Measurements from ENCODE around the gene TXNDC17. TPM values are rescaled to one million over a fixed set of nuclear protein-coding genes. Genes with fewer than 3 reads are reported as not detected.
A peak's percentile ranks its signal among the peaks of the same experiment; 100 is the strongest.

Gene TXNDC17
- total RNA-seq, 4 donors from 2014 or later: 85.5 to 183 (median 106) TPM

DNA sequence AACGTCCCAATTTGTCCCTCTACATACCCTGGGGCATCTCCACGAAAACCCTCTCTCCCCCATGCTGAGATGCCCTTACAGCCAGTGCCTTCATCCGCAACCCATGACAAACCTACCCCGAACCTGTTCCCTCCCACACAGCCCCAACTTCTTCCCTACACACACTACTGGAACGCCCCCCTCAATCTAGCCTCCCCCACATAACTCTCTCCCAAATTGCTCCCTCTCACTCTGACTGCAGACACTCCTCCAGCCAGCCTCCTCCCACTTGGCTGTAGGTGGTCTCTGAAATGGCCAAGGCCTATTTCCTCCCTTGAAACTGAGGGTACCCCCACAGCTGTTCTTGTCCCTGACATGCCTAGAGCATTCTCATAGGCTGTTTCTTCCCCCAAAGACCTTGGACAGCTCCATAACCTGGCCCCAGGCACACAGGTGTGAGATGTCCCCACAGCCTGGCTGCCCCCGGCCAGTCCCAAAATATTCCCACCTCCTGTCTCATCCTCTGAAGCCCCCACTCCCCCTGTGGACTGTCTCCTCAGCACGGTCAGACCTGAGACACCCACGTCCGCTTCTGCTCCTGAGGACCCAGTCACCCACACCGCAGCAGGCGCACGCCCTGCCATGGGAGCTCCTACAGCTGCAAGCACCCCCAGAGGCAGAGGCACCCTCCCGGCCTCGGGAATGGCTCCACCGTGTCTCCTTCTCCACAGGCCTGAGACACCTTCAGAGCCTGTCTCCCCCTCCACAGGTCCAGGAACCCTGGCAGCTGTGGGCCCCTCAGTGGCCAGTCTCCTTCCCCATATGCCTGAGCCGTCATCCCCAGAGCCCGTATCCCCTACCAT lies 4.0 kb upstream of the TXNDC17 start:
- no peak for ATAC-seq
- Histone ChIP-seq H3K27ac (no peak overlapping the region), H3K36me3 (peaks cover 0 to 25% of the 10 kb centered on the region in 2 donors), H3K4me3 (no peak overlapping the region), H3K27me3 (no peaks in the 10 kb centered on the region), H3K9me3 (no peaks in the 10 kb centered on the region), H3K4me1 (peaks cover 10 to 20% of the 10 kb centered on the region in 2 donors)
- no peak for TF ChIP-seq POLR2A (IDR thresholded peaks at IDR 0.05)
- intact Hi-C loops (cut with DNase I; ENCODE audit: low total_unique reads) (no loop called here), in situ Hi-C loops (cut with MboI; ENCODE audit: low sequenced_read_pairs in 4 of 4) (loop anchor here in 1 of 4 donors (25.0 kb wide), 1 partner anchor 375 kb away; the partner anchor contains the start of genes BCL6B and RNASEK)
- no peak for DNase-seq

GRCh38 chr17:6637458-6637840 lies 3.4 kb upstream of the TXNDC17 start:
- no peak for ATAC-seq
- intact Hi-C loops (cut with DNase I; ENCODE audit: low total_unique reads): no loop called here
- H3K9me3 ChIP-seq: no peaks in the 10 kb centered on the region

GRCh38 chr17:6638046-6638908 lies 2.6 kb upstream of the TXNDC17 start:
- intact Hi-C loops (cut with DNase I; ENCODE audit: low total_unique reads) (no loop called here), in situ Hi-C loops (cut with MboI; ENCODE audit: low sequenced_read_pairs in 4 of 4) (loop anchor here in 1 of 4 donors (25.0 kb wide), 1 partner anchor 374 kb away; the partner anchor contains the start of genes BCL6B and RNASEK)
- TF ChIP-seq CTCF (IDR thresholded peaks at IDR 0.05 in 4 of 5, conservative IDR thresholded peaks at IDR 0.05 in 1 of 5) (no peak), POLR2A (IDR thresholded peaks at IDR 0.05) (no peak)
- H3K4me1 ChIP-seq: peaks cover 10 to 22% of the 10 kb centered on the region in 2 donors
- DNase-seq: no peak
- peaks cover 0 to 10% of the 10 kb centered on the region in 2 donors for H3K36me3 ChIP-seq
- H3K4me3 ChIP-seq: no peak overlapping the region
- H3K9me3 ChIP-seq: no peaks in the 10 kb centered on the region
- no peaks in the 10 kb centered on the region for H3K27me3 ChIP-seq
- no peak for ATAC-seq
- H3K27ac ChIP-seq: no peak overlapping the region

More at GRCh38 chr17:6637458-6637840, 3.4 kb upstream of the TXNDC17 start:
- Histone ChIP-seq H3K27me3 (no peaks in the 10 kb centered on the region), H3K4me3 (no peak overlapping the region), H3K36me3 (peaks cover 0 to 19% of the 10 kb centered on the region in 2 donors), H3K4me1 (peaks cover 10 to 22% of the 10 kb centered on the region in 2 donors), H3K27ac (no peak overlapping the region)
- TF ChIP-seq POLR2A (IDR thresholded peaks at IDR 0.05) (no peak), CTCF (IDR thresholded peaks at IDR 0.05 in 4 of 5, conservative IDR thresholded peaks at IDR 0.05 in 1 of 5) (no peak)
- in situ Hi-C loops (cut with MboI; ENCODE audit: low sequenced_read_pairs in 4 of 4): loop anchor here in 1 of 4 donors (25.0 kb wide), 1 partner anchor 375 kb away; the partner anchor contains the start of genes BCL6B and RNASEK
- DNase-seq: no peak

DNA sequence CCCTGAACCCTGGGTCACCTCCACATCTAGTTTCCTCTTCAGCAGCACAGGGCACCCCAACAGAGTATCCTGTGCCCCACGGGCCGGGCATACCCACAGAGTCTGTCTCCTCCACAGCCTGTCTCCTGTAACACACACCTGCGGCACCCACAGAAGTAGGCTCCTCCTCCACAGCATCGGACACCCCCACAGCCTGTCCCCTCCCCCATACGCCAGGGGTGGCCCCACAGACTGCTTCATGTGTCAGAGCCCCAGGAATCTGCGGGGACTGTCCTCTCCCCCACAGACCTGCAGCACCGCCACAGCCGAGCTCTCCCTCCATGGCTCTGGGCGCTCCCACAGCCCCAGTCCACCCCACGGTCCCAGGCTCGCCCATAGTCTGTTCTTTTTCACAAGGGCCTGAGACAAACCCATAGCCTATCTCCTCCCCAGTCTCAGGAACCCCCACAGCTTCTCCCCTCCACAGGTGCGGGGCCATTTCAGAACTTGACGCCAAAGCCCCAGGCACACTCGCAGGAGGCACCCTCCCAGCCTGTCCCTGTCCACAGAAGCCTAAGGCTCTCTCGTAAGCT lies 1.8 kb upstream of the TXNDC17 start:
- no peak for DNase-seq
- H3K27ac ChIP-seq: no peak overlapping the region
- no peak for TF ChIP-seq CTCF (IDR thresholded peaks at IDR 0.05 in 4 of 5, conservative IDR thresholded peaks at IDR 0.05 in 1 of 5)
- no peak for TF ChIP-seq POLR2A (IDR thresholded peaks at IDR 0.05)
- in situ Hi-C loops (cut with MboI; ENCODE audit: low sequenced_read_pairs in 4 of 4): loop anchor here in 1 of 4 donors (25.0 kb wide), 1 partner anchor 373 kb away; the partner anchor contains the start of genes BCL6B and RNASEK
- H3K4me3 ChIP-seq: peak overlapping the region; percentile 91 to 97 (median 93)
- intact Hi-C loops (cut with DNase I; ENCODE audit: low total_unique reads): no loop called here
- H3K36me3 ChIP-seq: peaks cover 0 to 10% of the 10 kb centered on the region in 2 donors
- no peaks in the 10 kb centered on the region for H3K9me3 ChIP-seq
- H3K4me1 ChIP-seq: peaks cover 10 to 22% of the 10 kb centered on the region in 2 donors
- ATAC-seq: no peak
- H3K27me3 ChIP-seq: no peaks in the 10 kb centered on the region
